Measurements from ENCODE around the gene SEC16B.

DNA sequence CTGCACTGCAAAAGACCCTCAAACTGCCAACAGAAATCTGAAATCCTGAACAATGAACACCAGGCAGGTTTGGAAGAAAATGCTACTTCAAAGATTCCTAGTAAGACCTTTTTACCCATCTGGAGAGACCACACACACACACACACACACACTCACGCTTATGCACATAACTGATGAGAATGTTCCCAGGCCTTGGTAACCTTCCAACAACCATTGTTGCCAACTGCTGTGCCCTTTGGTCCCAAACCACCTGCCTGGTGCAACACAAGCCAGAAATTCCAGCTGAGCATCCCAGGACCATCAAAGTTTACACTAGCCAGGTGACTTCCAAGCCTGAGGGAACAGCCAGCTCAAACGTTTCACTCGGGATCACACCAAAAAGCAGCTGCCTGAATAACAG lies 56.9 kb downstream of the SEC16B start:
- TF ChIP-seq SUZ12 (IDR thresholded peaks at IDR 0.05; ENCODE audit: extremely low read depth, insufficient read depth, insufficient read length) (no peak), ZNF274 (IDR thresholded peaks at IDR 0.05; ENCODE audit: low read depth, low read length) (no peak), YY1 (IDR thresholded peaks at IDR 0.05; ENCODE audit: insufficient read depth, insufficient read length) (no peak)
